Left ventricle myocardium inferior (tissue), 1 donor: Measurements from ENCODE around the gene GPR146. TPM values are rescaled to one million over a fixed set of nuclear protein-coding genes. Genes with fewer than 3 reads are reported as not detected.

Experiments used
- DNase-seq: peaks from one replicate; pipeline ENCODE4 v3.0.0-alpha.2; 2020
- H3K27ac ChIP-seq: fragments of 200-600 bp; replicated peaks from 2 replicates; pipeline ENCODE4 v1.8.0; 2021
- H3K27me3 ChIP-seq: fragments of 200-600 bp; 2 replicates; pipeline ENCODE4 v1.8.0; 2021; ENCODE audit warnings: low read depth
- H3K36me3 ChIP-seq: fragments of 200-600 bp; 2 replicates; pipeline ENCODE4 v1.8.0; 2021
- H3K4me1 ChIP-seq: fragments of 200-600 bp; 2 replicates; pipeline ENCODE4 v1.8.0; 2021
- H3K4me3 ChIP-seq: fragments of 200-600 bp; 2 replicates; pipeline ENCODE4 v1.8.0; 2021; ENCODE audit warnings: mild to moderate bottlenecking, moderate library complexity
- H3K9me3 ChIP-seq: fragments of 200-600 bp; replicated peaks from 2 replicates; pipeline ENCODE4 v1.8.0; 2021
- intact Hi-C: fragments of 100-400 bp; cut with micrococcal nuclease; formaldehyde crosslinking; loops from one replicate; pipeline ENCODE4 v1.11.0; 2022
- total RNA-seq: library from RNA; stranded (reverse); fragmentation: NEBNext Ultra II Directional; extraction: Animal tissue kit (Norgen Biotek cat#: 25700); gene quantifications from one replicate; pipeline ENCODE4 v1.2.1, GENCODE V29; 2021
- TF ChIP-seq, protein P1 (sequence below): fragments of 200-600 bp; IDR thresholded peaks from 2 replicates; pipeline ENCODE4 v1.8.0; 2021; ENCODE audit warnings: antibody characterized with exemption, mild to moderate bottlenecking, borderline replicate concordance
- donor health status: DM: no; HTN: yes; CAD: no; lungs with severe emphysema.

Gene GPR146
- total RNA-seq, 1 donor from 2014 or later, result 29.8 TPM

- Histone ChIP-seq H3K4me3 (peak overlapping the region; percentile 69), H3K27me3 (no peaks in the 10 kb centered on the region), H3K9me3 (no peaks in the 10 kb centered on the region), H3K27ac (peak overlapping the region; percentile 88), H3K36me3 (peaks cover 19% of the 10 kb centered on the region), H3K4me1 (peaks cover 85% of the 10 kb centered on the region)
- TF ChIP-seq, protein P1, sequence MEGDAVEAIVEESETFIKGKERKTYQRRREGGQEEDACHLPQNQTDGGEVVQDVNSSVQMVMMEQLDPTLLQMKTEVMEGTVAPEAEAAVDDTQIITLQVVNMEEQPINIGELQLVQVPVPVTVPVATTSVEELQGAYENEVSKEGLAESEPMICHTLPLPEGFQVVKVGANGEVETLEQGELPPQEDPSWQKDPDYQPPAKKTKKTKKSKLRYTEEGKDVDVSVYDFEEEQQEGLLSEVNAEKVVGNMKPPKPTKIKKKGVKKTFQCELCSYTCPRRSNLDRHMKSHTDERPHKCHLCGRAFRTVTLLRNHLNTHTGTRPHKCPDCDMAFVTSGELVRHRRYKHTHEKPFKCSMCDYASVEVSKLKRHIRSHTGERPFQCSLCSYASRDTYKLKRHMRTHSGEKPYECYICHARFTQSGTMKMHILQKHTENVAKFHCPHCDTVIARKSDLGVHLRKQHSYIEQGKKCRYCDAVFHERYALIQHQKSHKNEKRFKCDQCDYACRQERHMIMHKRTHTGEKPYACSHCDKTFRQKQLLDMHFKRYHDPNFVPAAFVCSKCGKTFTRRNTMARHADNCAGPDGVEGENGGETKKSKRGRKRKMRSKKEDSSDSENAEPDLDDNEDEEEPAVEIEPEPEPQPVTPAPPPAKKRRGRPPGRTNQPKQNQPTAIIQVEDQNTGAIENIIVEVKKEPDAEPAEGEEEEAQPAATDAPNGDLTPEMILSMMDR, result no peak
- intact Hi-C loops, result no loop called here
- peak; percentile 44 for DNase-seq
These were observed 10.1 kb downstream of the GPR146 start for GRCh38 chr7:1054438-1054837.

- Histone ChIP-seq H3K4me1 (peaks cover 81% of the 10 kb centered on the region), H3K27ac (peak overlapping the region; percentile 88), H3K4me3 (peak overlapping the region; percentile 69), H3K36me3 (peaks cover 19% of the 10 kb centered on the region), H3K9me3 (no peaks in the 10 kb centered on the region), H3K27me3 (no peaks in the 10 kb centered on the region)
- intact Hi-C loops, result no loop called here
- DNase-seq, result peak; percentile 85
- TF ChIP-seq, protein P1, result no peak
These were observed 10.6 kb downstream of the GPR146 start for GRCh38 chr7:1054861-1055450.

- Histone ChIP-seq H3K36me3 (peaks cover 19% of the 10 kb centered on the region), H3K27me3 (no peaks in the 10 kb centered on the region), H3K9me3 (no peaks in the 10 kb centered on the region), H3K4me3 (peak overlapping the region; percentile 69), H3K27ac (peak overlapping the region; percentile 88), H3K4me1 (peaks cover 81% of the 10 kb centered on the region)
- TF ChIP-seq, protein P1, result no peak
- intact Hi-C loops, result no loop called here
- DNase-seq, result no peak
These were observed 11.2 kb downstream of the GPR146 start for GRCh38 chr7:1055491-1055955.

DNA sequence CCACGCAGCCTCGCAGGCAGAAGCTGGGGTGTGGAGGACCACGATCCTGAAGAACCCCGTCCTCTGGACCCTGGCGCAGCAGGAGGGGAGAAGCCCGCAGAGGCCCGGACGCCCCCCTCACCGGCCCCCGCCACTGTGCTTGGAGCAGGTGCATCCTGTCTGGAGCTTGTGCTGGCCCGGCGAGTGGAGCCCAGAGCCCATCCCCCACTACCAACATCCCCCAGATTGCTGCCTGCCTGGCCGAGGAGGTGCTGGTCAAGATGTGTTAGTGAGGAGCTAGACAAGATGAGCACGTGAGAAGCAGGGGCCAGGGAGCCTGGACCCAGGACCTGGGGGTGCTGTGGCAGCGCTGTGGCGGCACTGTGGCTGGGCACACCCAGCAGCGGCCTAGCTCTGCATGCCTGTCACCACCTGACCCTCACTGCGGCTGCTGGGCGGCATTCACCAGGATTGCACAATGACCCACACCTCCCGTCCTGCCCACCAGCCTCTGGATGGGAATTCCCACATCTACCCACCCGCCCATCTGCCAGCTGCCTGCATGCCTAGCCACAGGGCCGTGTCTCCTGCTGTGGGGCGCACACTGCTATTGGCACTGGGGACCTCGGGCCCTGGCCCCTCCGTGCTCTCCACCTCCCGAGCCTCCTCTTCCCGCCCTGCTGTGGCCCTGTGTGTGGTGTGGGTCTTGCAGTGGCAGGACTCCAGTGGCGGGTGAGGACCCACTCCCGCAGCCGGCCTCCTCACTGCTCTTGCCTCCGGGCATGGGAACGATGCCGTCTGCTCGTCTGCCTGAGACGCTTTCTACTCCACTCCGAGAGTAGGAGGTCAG lies 11.8 kb downstream of the GPR146 start:
- DNase-seq, result peak; percentile 65
- Histone ChIP-seq H3K9me3 (no peaks in the 10 kb centered on the region), H3K4me1 (peaks cover 81% of the 10 kb centered on the region), H3K27me3 (no peaks in the 10 kb centered on the region), H3K27ac (peak overlapping the region; percentile 88), H3K36me3 (peaks cover 19% of the 10 kb centered on the region), H3K4me3 (peak overlapping the region; percentile 69)
- intact Hi-C loops, result no loop called here
- TF ChIP-seq, protein P1, result no peak

DNA sequence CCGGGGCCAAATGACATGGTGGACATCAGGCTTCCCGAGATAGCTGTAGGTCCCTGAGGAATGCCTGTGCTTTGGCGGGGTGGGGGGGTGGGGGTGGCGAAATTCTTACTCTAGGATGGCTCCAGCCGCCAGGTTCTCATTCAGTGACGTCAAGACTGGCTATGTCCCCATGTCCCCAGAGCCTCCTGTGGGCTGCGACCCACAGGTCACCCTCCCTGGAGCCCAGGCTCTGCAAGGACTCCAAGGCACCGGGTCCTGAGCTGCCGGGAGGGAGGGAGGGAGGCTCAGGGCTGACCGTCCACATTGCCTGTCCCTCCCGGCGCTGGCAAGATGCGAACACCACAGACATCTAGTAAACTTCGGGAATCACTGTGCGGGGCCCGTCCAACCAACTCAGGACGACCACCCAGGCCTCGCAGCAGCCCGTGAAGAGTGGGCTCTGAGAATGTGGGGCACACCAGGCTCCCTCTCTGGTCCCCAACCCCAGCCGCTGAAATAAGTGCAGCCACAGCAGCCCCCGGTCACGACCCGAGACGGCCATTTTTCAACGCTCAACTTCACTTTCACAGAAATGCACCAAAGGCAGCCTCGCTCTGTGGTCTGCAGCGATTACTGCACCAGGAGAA lies 12.6 kb downstream of the GPR146 start:
- DNase-seq, result no peak
- peaks cover 19% of the 10 kb centered on the region for H3K36me3 ChIP-seq
- H3K27me3 ChIP-seq, result no peaks in the 10 kb centered on the region
- H3K4me3 ChIP-seq, result peak overlapping the region; percentile 69
- intact Hi-C loops, result no loop called here
- peaks cover 76% of the 10 kb centered on the region for H3K4me1 ChIP-seq
- H3K27ac ChIP-seq, result peak overlapping the region; percentile 88
- TF ChIP-seq, protein P1, result no peak
- H3K9me3 ChIP-seq, result no peaks in the 10 kb centered on the region
